Activated CD8-positive, alpha-beta memory T cell treated with anti-CD3 and anti-CD28 coated beads for 1 hour (primary cell): ENCODE measurements around the gene PHB1.

Experiments
- DNase-seq, 2 donors: peaks; one replicate each; pipeline ENCODE4 v3.0.0-alpha.2; 2020; ENCODE audit warnings: low read depth in 1 of 2; ENCODE audit errors: extremely low read depth in 1 of 2

The PHB1 gene

GRCh38 chr17:49414622-49415350, at the start of gene PHB1:
Gene PHB1, minus strand, starts transcription at chr17:49414882. Its CDS starts 1,618 bp downstream, at chr17:49413264.
- DNase-seq = peak; percentile 84 to 87

GRCh38 chr17:49464049-49464448, 49.4 kb upstream of the PHB1 start:
- no peak for DNase-seq

- DNase-seq = no peak
Measured at GRCh38 chr17:49461580-49461979, 46.9 kb upstream of the PHB1 start.

- DNase-seq = no peak
Measured at GRCh38 chr17:49460401-49460800, 45.7 kb upstream of the PHB1 start.

- DNase-seq = no peak
Measured at GRCh38 chr17:49459401-49459984, 44.8 kb upstream of the PHB1 start.

GRCh38 chr17:49457564-49458535, 43.2 kb upstream of the PHB1 start:
- DNase-seq = no peak

- no peak for DNase-seq
Measured at GRCh38 chr17:49456183-49456965, 41.7 kb upstream of the PHB1 start.

GRCh38 chr17:49455272-49455861, 40.7 kb upstream of the PHB1 start:
- DNase-seq = no peak

GRCh38 chr17:49454050-49454449, 39.4 kb upstream of the PHB1 start:
- no peak for DNase-seq

- no peak for DNase-seq
Measured at GRCh38 chr17:49452661-49453060, 38.0 kb upstream of the PHB1 start.

GRCh38 chr17:49452201-49452600, 37.5 kb upstream of the PHB1 start:
- no peak for DNase-seq

- DNase-seq = no peak
Measured at GRCh38 chr17:49450735-49451134, 36.1 kb upstream of the PHB1 start.

GRCh38 chr17:49450181-49450580, 35.5 kb upstream of the PHB1 start:
- DNase-seq = no peak

- no peak for DNase-seq
Measured at GRCh38 chr17:49447628-49448302, 33.1 kb upstream of the PHB1 start.

- no peak for DNase-seq
Measured at GRCh38 chr17:49445591-49445990, 30.9 kb upstream of the PHB1 start.

GRCh38 chr17:49444384-49444783, 29.7 kb upstream of the PHB1 start:
- DNase-seq = no peak

- no peak for DNase-seq
Measured at GRCh38 chr17:49443862-49444261, 29.2 kb upstream of the PHB1 start.

GRCh38 chr17:49442041-49442440, 27.4 kb upstream of the PHB1 start:
- no peak for DNase-seq

- no peak for DNase-seq
Measured at GRCh38 chr17:49441578-49441977, 26.9 kb upstream of the PHB1 start.

GRCh38 chr17:49440581-49440980, 25.9 kb upstream of the PHB1 start:
- no peak for DNase-seq
